Gastrocnemius medialis (tissue), 4 donors: ENCODE measurements around the gene CCR9.

ENCODE experiments used
- POLR2A ChIP-seq, 2 donors: fragments of 450-650 bp; IDR thresholded peaks; one replicate each; pipeline ENCODE4 v1.6.1; 2017; ENCODE audit warnings: antibody characterized with exemption in 2 of 2, mild to moderate bottlenecking in 2 of 2, moderate library complexity in 2 of 2
- TF ChIP-seq, protein P1 (sequence below), 5 experiments: fragments of 450-650 bp in 3 of 5; fragments of 200-600 bp in 2 of 5; sonication (generic) in 2 of 5; IDR thresholded peaks in 4 of 5; conservative IDR thresholded peaks in 1 of 5; 1 replicate in 4 of 5; 2 replicates in 1 of 5; pipeline ENCODE4 v1.5.1; 2016 to 2019; ENCODE audit warnings: antibody characterized with exemption in 5 of 5, mild to moderate bottlenecking in 3 of 5, moderate library complexity in 3 of 5

DNA sequence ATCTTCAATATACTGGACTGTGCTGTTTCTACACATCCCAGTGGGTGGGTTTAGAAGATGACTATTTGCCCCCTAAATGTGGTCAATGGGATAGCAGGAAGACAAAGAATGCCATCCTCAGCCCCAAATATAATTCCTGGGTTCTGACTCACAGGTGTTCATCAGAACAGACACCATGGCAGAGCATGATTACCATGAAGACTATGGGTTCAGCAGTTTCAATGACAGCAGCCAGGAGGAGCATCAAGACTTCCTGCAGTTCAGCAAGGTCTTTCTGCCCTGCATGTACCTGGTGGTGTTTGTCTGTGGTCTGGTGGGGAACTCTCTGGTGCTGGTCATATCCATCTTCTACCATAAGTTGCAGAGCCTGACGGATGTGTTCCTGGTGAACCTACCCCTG is 60.0 kb downstream of the CCR9 start:
- no peak for TF ChIP-seq POLR2A (IDR thresholded peaks at IDR 0.05)
- TF ChIP-seq, protein P1, sequence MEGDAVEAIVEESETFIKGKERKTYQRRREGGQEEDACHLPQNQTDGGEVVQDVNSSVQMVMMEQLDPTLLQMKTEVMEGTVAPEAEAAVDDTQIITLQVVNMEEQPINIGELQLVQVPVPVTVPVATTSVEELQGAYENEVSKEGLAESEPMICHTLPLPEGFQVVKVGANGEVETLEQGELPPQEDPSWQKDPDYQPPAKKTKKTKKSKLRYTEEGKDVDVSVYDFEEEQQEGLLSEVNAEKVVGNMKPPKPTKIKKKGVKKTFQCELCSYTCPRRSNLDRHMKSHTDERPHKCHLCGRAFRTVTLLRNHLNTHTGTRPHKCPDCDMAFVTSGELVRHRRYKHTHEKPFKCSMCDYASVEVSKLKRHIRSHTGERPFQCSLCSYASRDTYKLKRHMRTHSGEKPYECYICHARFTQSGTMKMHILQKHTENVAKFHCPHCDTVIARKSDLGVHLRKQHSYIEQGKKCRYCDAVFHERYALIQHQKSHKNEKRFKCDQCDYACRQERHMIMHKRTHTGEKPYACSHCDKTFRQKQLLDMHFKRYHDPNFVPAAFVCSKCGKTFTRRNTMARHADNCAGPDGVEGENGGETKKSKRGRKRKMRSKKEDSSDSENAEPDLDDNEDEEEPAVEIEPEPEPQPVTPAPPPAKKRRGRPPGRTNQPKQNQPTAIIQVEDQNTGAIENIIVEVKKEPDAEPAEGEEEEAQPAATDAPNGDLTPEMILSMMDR (IDR thresholded peaks at IDR 0.05 in 4 of 5, conservative IDR thresholded peaks at IDR 0.05 in 1 of 5) = peak in 2 of 5 experiments; percentile 11 to 18
